Breast epithelium (tissue), 4 donors: ENCODE data around the gene BEND5. TPM values are rescaled to one million over a fixed set of nuclear protein-coding genes. Genes with fewer than 3 reads are reported as not detected.

Experiments
- DNase-seq, 2 donors: peaks; one replicate each; pipeline ENCODE4 v3.0.0-alpha.2; 2019; ENCODE audit warnings: low spot score in 2 of 2
- H3K27ac ChIP-seq, 2 donors: fragments of 200-600 bp; sonication (generic) in 1 of 2; one replicate each; pipeline ENCODE4 v1.5.1; 2016 to 2019; ENCODE audit warnings: mild to moderate bottlenecking in 1 of 2
- H3K27me3 ChIP-seq, 2 donors: fragments of 200-600 bp; sonication (generic) in 1 of 2; one replicate each; pipeline versions ENCODE4 v1.5.1 to v1.6.0; 2017 to 2019; ENCODE audit warnings: control low read depth in 1 of 2, mild to moderate bottlenecking in 1 of 2
- H3K36me3 ChIP-seq: fragments of 200-600 bp; one replicate; pipeline ENCODE4 v1.5.1; 2019
- H3K4me1 ChIP-seq, 2 donors: fragments of 200-600 bp; sonication (generic); one replicate each; pipeline ENCODE4 v1.5.1; 2016 to 2019; ENCODE audit warnings: control low read depth in 1 of 2
- H3K4me3 ChIP-seq, 3 donors: fragments of 200-600 bp; sonication (generic); 1 replicate in 2 of 3; 2 replicates in 1 of 3; pipeline ENCODE4 v1.5.1; 2016 to 2019; ENCODE audit warnings: mild to moderate bottlenecking in 3 of 3, moderate library complexity in 2 of 3
- H3K9me3 ChIP-seq, 2 donors: fragments of 200-600 bp; sonication (generic) in 1 of 2; one replicate each; pipeline ENCODE4 v1.5.1; 2016 to 2019; ENCODE audit warnings: control low read depth in 1 of 2
- CTCF ChIP-seq, 3 donors: fragments of 450-650 bp; IDR thresholded peaks; one replicate each; pipeline ENCODE4 v1.5.1; 2016 to 2017; ENCODE audit warnings: antibody characterized with exemption in 3 of 3, mild to moderate bottlenecking in 3 of 3, moderate library complexity in 3 of 3
- POLR2A ChIP-seq: fragments of 450-650 bp; IDR thresholded peaks from one replicate; pipeline ENCODE4 v1.6.1; 2016; ENCODE audit warnings: antibody characterized with exemption, mild to moderate bottlenecking, moderate library complexity
- POLR2AphosphoS5 ChIP-seq, 3 donors: sonication (generic); formaldehyde crosslinking; IDR thresholded peaks; one replicate each; pipeline ENCODE4 v1.6.1; 2017; ENCODE audit warnings: antibody characterized with exemption in 3 of 3
- intact Hi-C: fragments of 100-400 bp; cut with DNase I; formaldehyde crosslinking; loops from one replicate; pipeline ENCODE4 v1.15.1; 2023; ENCODE audit warnings: low total_unique reads
- total RNA-seq, 3 donors: library from RNA; depleted of rRNA; stranded (reverse); fragments of >200 nt; gene quantifications; one replicate each; pipeline ENCODE4 v1.1.0, GENCODE V29; 2016

BEND5 gene
- total RNA-seq, 3 donors from 2014 or later = 3.2 to 7.3 (median 5.9) TPM

- TF ChIP-seq CTCF (IDR thresholded peaks at IDR 0.05) (no peak), POLR2A (no peak), POLR2AphosphoS5 (IDR thresholded peaks at IDR 0.05) (no peak)
- DNase-seq = no peak
- no peaks in the 10 kb centered on the region for H3K4me1 ChIP-seq
- H3K27me3 ChIP-seq = no peaks in the 10 kb centered on the region
- intact Hi-C loops = no loop called here
- H3K27ac ChIP-seq = no peak overlapping the region
- H3K4me3 ChIP-seq = no peak overlapping the region
- no peaks in the 10 kb centered on the region for H3K36me3 ChIP-seq
- no peaks in the 10 kb centered on the region for H3K9me3 ChIP-seq
These were observed 7.6 kb upstream of the BEND5 start for GRCh38 chr1:48784301-48784700.

- Histone ChIP-seq H3K4me3 (peak overlapping the region; percentile 85 to 90 (median 89)), H3K4me1 (peaks cover 0 to 7% of the 10 kb centered on the region in 2 donors), H3K36me3 (no peaks in the 10 kb centered on the region), H3K27ac (peak overlapping the region in 1 of 2 donors; percentile 81), H3K9me3 (no peaks in the 10 kb centered on the region), H3K27me3 (no peaks in the 10 kb centered on the region)
- intact Hi-C loops = no loop called here
- TF ChIP-seq POLR2A = no peak
- no peak for TF ChIP-seq CTCF (IDR thresholded peaks at IDR 0.05)
- no peak for TF ChIP-seq POLR2AphosphoS5 (IDR thresholded peaks at IDR 0.05)
- no peak for DNase-seq
These were observed 666 bp upstream of the BEND5 start for GRCh38 chr1:48777219-48777895.

- no peaks in the 10 kb centered on the region for H3K27me3 ChIP-seq
- peaks cover 0 to 7% of the 10 kb centered on the region in 2 donors for H3K4me1 ChIP-seq
- no peaks in the 10 kb centered on the region for H3K9me3 ChIP-seq
- no peak for DNase-seq
- no peaks in the 10 kb centered on the region for H3K36me3 ChIP-seq
- TF ChIP-seq POLR2AphosphoS5 (IDR thresholded peaks at IDR 0.05) = no peak
- no peak for TF ChIP-seq POLR2A
- no peak for TF ChIP-seq CTCF (IDR thresholded peaks at IDR 0.05)
- intact Hi-C loops = no loop called here
- peak overlapping the region; percentile 81 to 88 for H3K27ac ChIP-seq
- peak overlapping the region; percentile 85 to 90 (median 89) for H3K4me3 ChIP-seq
These were observed 779 bp downstream of the BEND5 start for GRCh38 chr1:48775831-48776392.

GRCh38 chr1:48773133-48773532 is 3.6 kb downstream of the BEND5 start:
- intact Hi-C loops = no loop called here
- no peak for TF ChIP-seq POLR2AphosphoS5 (IDR thresholded peaks at IDR 0.05)
- TF ChIP-seq CTCF (IDR thresholded peaks at IDR 0.05) = no peak
- TF ChIP-seq POLR2A = no peak
- Histone ChIP-seq H3K9me3 (no peaks in the 10 kb centered on the region), H3K36me3 (no peaks in the 10 kb centered on the region), H3K27me3 (no peaks in the 10 kb centered on the region), H3K27ac (no peak overlapping the region), H3K4me1 (peaks cover 0 to 7% of the 10 kb centered on the region in 2 donors), H3K4me3 (no peak overlapping the region)
- no peak for DNase-seq

- H3K9me3 ChIP-seq = no peaks in the 10 kb centered on the region
- no peak overlapping the region for H3K27ac ChIP-seq
- TF ChIP-seq POLR2A = no peak
- TF ChIP-seq CTCF (IDR thresholded peaks at IDR 0.05) = no peak
- no peak overlapping the region for H3K4me3 ChIP-seq
- DNase-seq = no peak
- intact Hi-C loops = no loop called here
- peaks cover 0 to 4% of the 10 kb centered on the region in 2 donors for H3K4me1 ChIP-seq
- no peaks in the 10 kb centered on the region for H3K27me3 ChIP-seq
- H3K36me3 ChIP-seq = no peaks in the 10 kb centered on the region
These were observed 4.5 kb downstream of the BEND5 start for GRCh38 chr1:48772211-48772610.
